WERI-Rb-1 (cell line): ENCODE results near the gene SLC43A2.
"Not testable (repeated sequence)": the region's sequence is repeated elsewhere in the genome, so short reads cannot be mapped to it uniquely, and the experiment has no call there.

Source experiments
- DNase-seq: peaks from one replicate; pipeline ENCODE4 v3.0.0-alpha.2; 2020
- H3K27ac ChIP-seq: fragments of 250-450 bp; sonication (Bioruptor Pico); 2 replicates; pipeline ENCODE4 v1.5.1; 2020; ENCODE audit warnings: mild to moderate bottlenecking, moderate library complexity
- H3K27me3 ChIP-seq: fragments of 250-450 bp; sonication (Bioruptor Pico); 2 replicates; pipeline ENCODE4 v1.5.1; 2021; ENCODE audit warnings: mild to moderate bottlenecking, low read depth, moderate library complexity; ENCODE audit not compliant: insufficient read depth, severe bottlenecking
- H3K36me3 ChIP-seq: fragments of 250-450 bp; sonication (Bioruptor Pico); 2 replicates; pipeline ENCODE4 v1.5.1; 2020; ENCODE audit warnings: mild to moderate bottlenecking, moderate library complexity
- H3K4me3 ChIP-seq: 2 replicates; pipeline ENCODE4 v1.5.1; 2011; ENCODE audit warnings: low read depth, mild to moderate bottlenecking, control low read depth, low read length
- H3K9me3 ChIP-seq: fragments of 250-450 bp; sonication (Bioruptor Pico); 2 replicates; pipeline ENCODE4 v1.5.1; 2021; ENCODE audit warnings: mild to moderate bottlenecking, moderate library complexity; ENCODE audit not compliant: severe bottlenecking
- CTCF ChIP-seq: IDR thresholded peaks from 2 replicates; pipeline ENCODE4 v1.5.1; 2011; ENCODE audit warnings: low read depth, mild to moderate bottlenecking, control low read depth, inconsistent platforms, low read length

SLC43A2 gene

GRCh38 chr17:1566505-1567199, 62.0 kb downstream of the SLC43A2 start:
- Histone ChIP-seq H3K9me3 (no peaks in the 10 kb centered on the region), H3K4me3 (no peak overlapping the region), H3K27me3 (no peaks in the 10 kb centered on the region), H3K36me3 (no peaks in the 10 kb centered on the region), H3K27ac (no peak overlapping the region)
- no peak for DNase-seq
- no peak for TF ChIP-seq CTCF

- Histone ChIP-seq H3K9me3 (no peaks in the 10 kb centered on the region), H3K4me3 (no peak overlapping the region), H3K27me3 (no peaks in the 10 kb centered on the region), H3K27ac (no peak overlapping the region), H3K36me3 (no peaks in the 10 kb centered on the region)
- no peak for DNase-seq
- no peak for TF ChIP-seq CTCF
Measured at GRCh38 chr17:1565877-1566276, 62.8 kb downstream of the SLC43A2 start.

GRCh38 chr17:1563786-1564613, 64.6 kb downstream of the SLC43A2 start:
- H3K4me3 ChIP-seq: no peak overlapping the region
- no peak for DNase-seq
- H3K36me3 ChIP-seq: no peaks in the 10 kb centered on the region
- TF ChIP-seq CTCF: no peak
- no peak overlapping the region for H3K27ac ChIP-seq
- no peaks in the 10 kb centered on the region for H3K9me3 ChIP-seq
- no peaks in the 10 kb centered on the region for H3K27me3 ChIP-seq

GRCh38 chr17:1563471-1563785, 65.2 kb downstream of the SLC43A2 start:
- H3K9me3 ChIP-seq, H3K27me3 ChIP-seq, H3K36me3 ChIP-seq, H3K27ac ChIP-seq, H3K4me3 ChIP-seq, DNase-seq: not testable (repeated sequence)

GRCh38 chr17:1562176-1562643, 66.4 kb downstream of the SLC43A2 start:
- H3K27ac ChIP-seq: no peak overlapping the region
- H3K36me3 ChIP-seq: no peaks in the 10 kb centered on the region
- no peaks in the 10 kb centered on the region for H3K9me3 ChIP-seq
- no peak for TF ChIP-seq CTCF
- peak; percentile 42 for DNase-seq
- no peaks in the 10 kb centered on the region for H3K27me3 ChIP-seq
- peak overlapping the region; percentile 54 for H3K4me3 ChIP-seq

GRCh38 chr17:1561420-1562175, 67.0 kb downstream of the SLC43A2 start:
- no peaks in the 10 kb centered on the region for H3K27me3 ChIP-seq
- TF ChIP-seq CTCF: 0 out of 2 replicates have a peak, but pooled peaks have one; percentile 30
- no peak overlapping the region for H3K27ac ChIP-seq
- no peaks in the 10 kb centered on the region for H3K9me3 ChIP-seq
- no peaks in the 10 kb centered on the region for H3K36me3 ChIP-seq
- peak overlapping the region; percentile 54 for H3K4me3 ChIP-seq
- DNase-seq: no peak
